Measurements from ENCODE around the gene FAM170B. TPM values are rescaled to one million over a fixed set of nuclear protein-coding genes. Genes with fewer than 3 reads are reported as not detected.

Gene FAM170B
- total RNA-seq, 1 experiment from 2014 or later = not detected

- ATAC-seq (no peak), DNase-seq (no peak)
- BruUV-seq (replicated peaks) = no TSS peak
- H3K9me3 ChIP-seq (ENCODE audit: low read length) = no peaks in the 10 kb centered on the region
- no peaks in the 10 kb centered on the region for H3K36me3 ChIP-seq (ENCODE audit: low read depth, low read length)
- no peak for TF ChIP-seq EZH2 (IDR thresholded peaks at IDR 0.05; ENCODE audit: low read length, unreplicated experiment)
- TF ChIP-seq CTCF (conservative IDR thresholded peaks at IDR 0.05; ENCODE audit: low read depth, low read length) = no peak
- H3K4me2 ChIP-seq (ENCODE audit: low read length) = no peak overlapping the region
- no peak overlapping the region for H3K9ac ChIP-seq (ENCODE audit: low read length)
- intact Hi-C loops (cut with micrococcal nuclease) = no loop called here
- H3K4me3 ChIP-seq (ENCODE audit: low read length) = no peak overlapping the region
- H4K20me1 ChIP-seq (ENCODE audit: low read length) = no peaks in the 10 kb centered on the region
- peaks cover 12% of the 10 kb centered on the region; the same call in 1 of the 2 replicates for H3K4me1 ChIP-seq (ENCODE audit: insufficient read depth, low read length)
- H3K9me2 ChIP-seq (replicated peaks; ENCODE audit: low read length) = no peaks in the 10 kb centered on the region
- CTCF ChIA-PET = no interaction called here
- no peak overlapping the region for H3K27ac ChIP-seq (ENCODE audit: low read length)
- no peak overlapping the region for H2AFZ ChIP-seq (ENCODE audit: low read length)
- POLR2A ChIA-PET (ENCODE audit: unreplicated experiment) = no interaction called here
- H3K27me3 ChIP-seq (ENCODE audit: low read length) = peaks cover 59% of the 10 kb centered on the region
- H3K79me2 ChIP-seq (ENCODE audit: low read length) = no peaks in the 10 kb centered on the region
- no peaks in the 10 kb centered on the region for H3F3A ChIP-seq (ENCODE audit: low read length, unreplicated experiment)
These were observed 25.1 kb upstream of the FAM170B start for GRCh38 chr10:49158915-49159314.

GRCh38 chr10:49158404-49158803 lies 24.6 kb upstream of the FAM170B start:
- H3K4me2 ChIP-seq (ENCODE audit: low read length) = no peak overlapping the region
- no TSS peak for BruUV-seq (replicated peaks)
- no peak overlapping the region for H2AFZ ChIP-seq (ENCODE audit: low read length)
- ATAC-seq (no peak), DNase-seq (no peak)
- H3K4me1 ChIP-seq (ENCODE audit: insufficient read depth, low read length) = peaks cover 12% of the 10 kb centered on the region; the same call in 1 of the 2 replicates
- intact Hi-C loops (cut with micrococcal nuclease) = no loop called here
- no peaks in the 10 kb centered on the region for H3F3A ChIP-seq (ENCODE audit: low read length, unreplicated experiment)
- ChIA-PET POLR2A (ENCODE audit: unreplicated experiment) (no interaction called here), CTCF (no interaction called here)
- no peaks in the 10 kb centered on the region for H3K79me2 ChIP-seq (ENCODE audit: low read length)
- H3K9ac ChIP-seq (ENCODE audit: low read length) = no peak overlapping the region
- peaks cover 62% of the 10 kb centered on the region for H3K27me3 ChIP-seq (ENCODE audit: low read length)
- no peaks in the 10 kb centered on the region for H4K20me1 ChIP-seq (ENCODE audit: low read length)
- no peak overlapping the region for H3K27ac ChIP-seq (ENCODE audit: low read length)
- H3K36me3 ChIP-seq (ENCODE audit: low read depth, low read length) = no peaks in the 10 kb centered on the region
- no peak overlapping the region for H3K4me3 ChIP-seq (ENCODE audit: low read length)
- TF ChIP-seq EZH2 (IDR thresholded peaks at IDR 0.05; ENCODE audit: low read length, unreplicated experiment) = no peak
- no peak for TF ChIP-seq CTCF (conservative IDR thresholded peaks at IDR 0.05; ENCODE audit: low read depth, low read length)
- TF ChIP-seq EZH2phosphoT487 (IDR thresholded peaks at IDR 0.05; ENCODE audit: borderline replicate concordance, low read length) = no peak
- H3K9me3 ChIP-seq (ENCODE audit: low read length) = no peaks in the 10 kb centered on the region
- no peaks in the 10 kb centered on the region for H3K9me2 ChIP-seq (replicated peaks; ENCODE audit: low read length)

GRCh38 chr10:49157229-49157628 lies 23.4 kb upstream of the FAM170B start:
- Histone ChIP-seq H3K9ac (ENCODE audit: low read length) (no peak overlapping the region), H3K9me2 (replicated peaks; ENCODE audit: low read length) (no peaks in the 10 kb centered on the region), H4K20me1 (ENCODE audit: low read length) (no peaks in the 10 kb centered on the region), H3K36me3 (ENCODE audit: low read depth, low read length) (no peaks in the 10 kb centered on the region), H3K4me1 (ENCODE audit: insufficient read depth, low read length) (peaks cover 11% of the 10 kb centered on the region; the same call in 1 of the 2 replicates), H3K27me3 (ENCODE audit: low read length) (peaks cover 74% of the 10 kb centered on the region), H3K4me2 (ENCODE audit: low read length) (no peak overlapping the region), H3K27ac (ENCODE audit: low read length) (no peak overlapping the region), H3F3A (ENCODE audit: low read length, unreplicated experiment) (no peaks in the 10 kb centered on the region), H3K79me2 (ENCODE audit: low read length) (no peaks in the 10 kb centered on the region), H3K4me3 (ENCODE audit: low read length) (no peak overlapping the region), H2AFZ (ENCODE audit: low read length) (no peak overlapping the region), H3K9me3 (ENCODE audit: low read length) (no peaks in the 10 kb centered on the region)
- intact Hi-C loops (cut with micrococcal nuclease) = no loop called here
- no TSS peak for BruUV-seq (replicated peaks)
- DNase-seq (no peak), ATAC-seq (no peak)
- TF ChIP-seq EZH2phosphoT487 (IDR thresholded peaks at IDR 0.05; ENCODE audit: borderline replicate concordance, low read length) (no peak), EZH2 (IDR thresholded peaks at IDR 0.05; ENCODE audit: low read length, unreplicated experiment) (no peak), CTCF (conservative IDR thresholded peaks at IDR 0.05; ENCODE audit: low read depth, low read length) (no peak)
- CTCF ChIA-PET = no interaction called here
- POLR2A ChIA-PET (ENCODE audit: unreplicated experiment) = no interaction called here

Data from PC-3 (cell line).